ENCODE results near the gene LMBR1. TPM values are rescaled to one million over a fixed set of nuclear protein-coding genes. Genes with fewer than 3 reads are reported as not detected.

Gene LMBR1
- 28.8 TPM for polyA plus RNA-seq (2013, experiment 1 of 2)
- 29.0 TPM for polyA plus RNA-seq (2013, experiment 2 of 2)

GRCh38 chr7:156892821-156893706, at the start of gene LMBR1:
Gene LMBR1 (minus strand): TSS chr7:156893183. CDS start chr7:156892993, 190 bp downstream.
- Histone ChIP-seq H4K91ac (ENCODE audit: low read depth, low read length, poor library complexity) (no peak within 1 kb of the TSS), H3K9ac (ENCODE audit: low read depth, low read length, poor library complexity) (peak within 1 kb of the TSS; percentile 100), H3K9me3 (replicated peaks in 1 of 2; ENCODE audit: control insufficient read depth in 2 of 2, insufficient read depth in 1 of 2, low read depth in 1 of 2, low read length in 2 of 2) (no peaks in the 10 kb centered on the region), H3K14ac (ENCODE audit: low read length) (peak within 1 kb of the TSS; percentile 82), H3K4me3 (ENCODE audit: low read length in 2 of 2) (peak within 1 kb of the TSS; percentile 98 to 100), H3K36me3 (replicated peaks in 1 of 2; ENCODE audit: control insufficient read depth in 2 of 2, insufficient read depth in 2 of 2, low read length in 2 of 2) (peaks cover 0 to 6% of the 10 kb centered on the region in 2 donors), H3K23ac (ENCODE audit: low read depth, low read length, poor library complexity) (peak within 1 kb of the TSS; percentile 98), H3K4ac (ENCODE audit: low read length) (no peak within 1 kb of the TSS), H3K79me1 (ENCODE audit: low read depth, low read length) (peaks cover 3% of the 10 kb centered on the region), H3K18ac (ENCODE audit: low read length) (peak within 1 kb of the TSS; percentile 99), H3K27me3 (ENCODE audit: control insufficient read depth in 3 of 3, insufficient read depth in 3 of 3, low read depth in 1 of 3, low read length in 3 of 3) (no peaks in the 10 kb centered on the region), H3K4me2 (ENCODE audit: insufficient read depth, low read length, poor library complexity, severe bottlenecking) (peak within 1 kb of the TSS; percentile 77), H2BK120ac (ENCODE audit: low read depth, low read length) (no peak within 1 kb of the TSS), H2BK12ac (ENCODE audit: low read length) (peak within 1 kb of the TSS; percentile 73), H2BK5ac (ENCODE audit: low read length) (peak within 1 kb of the TSS; percentile 93), H3K27ac (replicated peaks; ENCODE audit: low read length) (peak within 1 kb of the TSS; percentile 87), H3K4me1 (ENCODE audit: control insufficient read depth in 2 of 2, insufficient read depth in 1 of 2, low read depth in 1 of 2, low read length in 2 of 2) (no peaks in the 10 kb centered on the region), H4K8ac (ENCODE audit: low read depth, low read length) (peak within 1 kb of the TSS; percentile 43), H2BK15ac (ENCODE audit: low read length) (peak within 1 kb of the TSS; percentile 58), H2AK5ac (ENCODE audit: low read depth, low read length) (no peak within 1 kb of the TSS), H2AFZ (ENCODE audit: low read length) (peak within 1 kb of the TSS; percentile 100)
- DNase-seq (ENCODE audit: low spot score) = peak; percentile 95
- WGBS, 2 donors (ENCODE audit: extremely low coverage in 2 of 2, insufficient read length in 2 of 2, insufficient replicate concordance in 1 of 2) = no CpG with 5 or more reads among the region's 97 CpGs

- no peak overlapping the region for H3K27ac ChIP-seq (replicated peaks; ENCODE audit: low read length)
- H2BK5ac ChIP-seq (ENCODE audit: low read length) = no peak overlapping the region
- peak overlapping the region in 1 of 2 donors; percentile 34 for H3K4me3 ChIP-seq (ENCODE audit: low read length in 2 of 2)
- H3K9me3 ChIP-seq (replicated peaks in 1 of 2; ENCODE audit: control insufficient read depth in 2 of 2, insufficient read depth in 1 of 2, low read depth in 1 of 2, low read length in 2 of 2) = peaks cover 5 to 6% of the 10 kb centered on the region in 2 donors
- H3K23ac ChIP-seq (ENCODE audit: low read depth, low read length, poor library complexity) = no peak overlapping the region
- H3K36me3 ChIP-seq (replicated peaks in 1 of 2; ENCODE audit: control insufficient read depth in 2 of 2, insufficient read depth in 2 of 2, low read length in 2 of 2) = no peaks in the 10 kb centered on the region
- peak overlapping the region; percentile 38 for H3K18ac ChIP-seq (ENCODE audit: low read length)
- no peak overlapping the region for H3K4me2 ChIP-seq (ENCODE audit: insufficient read depth, low read length, poor library complexity, severe bottlenecking)
- peak overlapping the region; percentile 68 for H2AK5ac ChIP-seq (ENCODE audit: low read depth, low read length)
- no peak for DNase-seq (ENCODE audit: low spot score)
- H2AFZ ChIP-seq (ENCODE audit: low read length) = peak overlapping the region; percentile 66
- H3K79me1 ChIP-seq (ENCODE audit: low read depth, low read length) = no peaks in the 10 kb centered on the region
- H3K9ac ChIP-seq (ENCODE audit: low read depth, low read length, poor library complexity) = no peak overlapping the region
- no peak overlapping the region for H2BK12ac ChIP-seq (ENCODE audit: low read length)
- H3K4me1 ChIP-seq (ENCODE audit: control insufficient read depth in 2 of 2, insufficient read depth in 1 of 2, low read depth in 1 of 2, low read length in 2 of 2) = peaks cover 2 to 3% of the 10 kb centered on the region in 2 donors
- H4K8ac ChIP-seq (ENCODE audit: low read depth, low read length) = no peak overlapping the region
- no peak overlapping the region for H2BK15ac ChIP-seq (ENCODE audit: low read length)
- WGBS, 2 donors (ENCODE audit: extremely low coverage in 2 of 2, insufficient read length in 2 of 2, insufficient replicate concordance in 1 of 2) = no CpG with 5 or more reads among the region's 24 CpGs
- no peak overlapping the region for H2BK120ac ChIP-seq (ENCODE audit: low read depth, low read length)
- H3K27me3 ChIP-seq (ENCODE audit: control insufficient read depth in 3 of 3, insufficient read depth in 3 of 3, low read depth in 1 of 3, low read length in 3 of 3) = peaks cover 0 to 37% (median 2%) of the 10 kb centered on the region in 3 experiments
- peak overlapping the region; percentile 17 for H3K14ac ChIP-seq (ENCODE audit: low read length)
- no peak overlapping the region for H3K4ac ChIP-seq (ENCODE audit: low read length)
- no peak overlapping the region for H4K91ac ChIP-seq (ENCODE audit: low read depth, low read length, poor library complexity)
Observed at GRCh38 chr7:156942708-156943090, 49.7 kb upstream of the LMBR1 start.

GRCh38 chr7:156941393-156942182, 48.6 kb upstream of the LMBR1 start:
- Histone ChIP-seq H3K14ac (ENCODE audit: low read length) (peak overlapping the region; percentile 38), H3K9ac (ENCODE audit: low read depth, low read length, poor library complexity) (no peak overlapping the region)

More at GRCh38 chr7:156941393-156942182, 48.6 kb upstream of the LMBR1 start:
- Histone ChIP-seq H3K23ac (ENCODE audit: low read depth, low read length, poor library complexity) (peak overlapping the region; percentile 98), H3K27ac (replicated peaks; ENCODE audit: low read length) (no peak overlapping the region), H3K9me3 (replicated peaks in 1 of 2; ENCODE audit: control insufficient read depth in 2 of 2, insufficient read depth in 1 of 2, low read depth in 1 of 2, low read length in 2 of 2) (peaks cover 5 to 6% of the 10 kb centered on the region in 2 donors), H2BK120ac (ENCODE audit: low read depth, low read length) (no peak overlapping the region), H2AFZ (ENCODE audit: low read length) (no peak overlapping the region), H2BK5ac (ENCODE audit: low read length) (peak overlapping the region; percentile 13), H3K27me3 (ENCODE audit: control insufficient read depth in 3 of 3, insufficient read depth in 3 of 3, low read depth in 1 of 3, low read length in 3 of 3) (peaks cover 0 to 38% (median 0%) of the 10 kb centered on the region in 3 experiments), H2BK15ac (ENCODE audit: low read length) (no peak overlapping the region), H3K79me1 (ENCODE audit: low read depth, low read length) (no peaks in the 10 kb centered on the region), H2AK5ac (ENCODE audit: low read depth, low read length) (peak overlapping the region; percentile 46), H3K18ac (ENCODE audit: low read length) (no peak overlapping the region), H3K36me3 (replicated peaks in 1 of 2; ENCODE audit: control insufficient read depth in 2 of 2, insufficient read depth in 2 of 2, low read length in 2 of 2) (no peaks in the 10 kb centered on the region), H2BK12ac (ENCODE audit: low read length) (peak overlapping the region; percentile 41), H3K4ac (ENCODE audit: low read length) (no peak overlapping the region), H4K91ac (ENCODE audit: low read depth, low read length, poor library complexity) (no peak overlapping the region), H3K4me3 (ENCODE audit: low read length in 2 of 2) (peak overlapping the region in 1 of 2 donors; percentile 72), H4K8ac (ENCODE audit: low read depth, low read length) (peak overlapping the region; percentile 92), H3K4me2 (ENCODE audit: insufficient read depth, low read length, poor library complexity, severe bottlenecking) (no peak overlapping the region), H3K4me1 (ENCODE audit: control insufficient read depth in 2 of 2, insufficient read depth in 1 of 2, low read depth in 1 of 2, low read length in 2 of 2) (peaks cover 2 to 3% of the 10 kb centered on the region in 2 donors)
- DNase-seq (ENCODE audit: low spot score) = no peak
- 100% methylated on average over 2 of the region's 92 CpGs; no CpG with 5 or more reads in 1 of the 2 donors for WGBS, 2 donors (ENCODE audit: extremely low coverage in 2 of 2, insufficient read length in 2 of 2, insufficient replicate concordance in 1 of 2)

Data from neuronal stem cell (in vitro differentiated cells).